NCI-H2081 treated with DMSO at 0.1 percent for 48 hours (cell line): ENCODE results near the gene MINDY1.

Experiments used
- DNase-seq: peaks from one replicate; lab custom pipeline; 2025; lab: John Stamatoyannopoulos, UW

MINDY1 gene

DNA sequence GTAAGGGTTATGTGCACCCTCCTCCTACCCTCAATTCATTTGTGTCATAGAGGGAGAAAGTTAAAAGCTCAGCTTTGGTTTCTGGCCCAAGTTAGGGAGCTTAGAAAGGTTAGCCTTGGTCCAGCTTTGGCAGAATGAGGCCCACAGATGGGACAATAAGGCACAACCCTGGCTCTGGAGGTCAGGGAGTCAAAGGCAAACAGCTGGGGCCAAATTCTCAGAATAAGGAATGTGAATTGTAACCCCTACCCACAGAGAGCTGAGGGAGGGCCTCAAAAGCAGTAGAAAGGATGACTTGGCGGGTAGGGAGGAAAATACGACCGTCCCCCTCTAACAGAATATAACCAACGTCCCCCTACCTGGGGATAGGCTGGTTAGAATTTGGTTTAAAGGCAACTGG, 41.1 kb downstream of the MINDY1 start:
- DNase-seq, result no peak

GRCh38 chr1:150964164-150964489, 42.6 kb downstream of the MINDY1 start:
- DNase-seq, result no peak

- DNase-seq, result no peak
These were observed 43.2 kb downstream of the MINDY1 start for GRCh38 chr1:150963321-150964163.

DNA sequence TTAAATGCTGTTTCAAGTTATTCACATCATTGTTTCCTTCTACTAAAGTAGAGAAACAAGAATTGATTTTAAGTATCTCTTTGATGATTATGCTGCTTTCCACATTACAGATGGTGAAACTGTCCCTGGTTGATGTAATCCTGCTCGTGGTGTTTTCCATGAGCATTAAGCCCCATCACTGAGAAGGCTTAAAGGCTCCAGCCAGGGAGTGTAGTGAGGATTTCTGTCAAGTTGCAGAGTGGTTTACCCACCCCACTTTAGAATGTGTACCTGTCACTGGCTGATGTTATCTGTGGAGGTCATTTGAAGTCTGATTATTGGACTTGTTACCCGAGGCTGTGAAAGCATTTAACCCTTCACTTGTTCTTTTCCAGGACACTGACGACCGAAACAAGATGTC, 44.9 kb downstream of the MINDY1 start:
- DNase-seq, result no peak

GRCh38 chr1:150960646-150961045, 46.1 kb downstream of the MINDY1 start:
- no peak for DNase-seq

- no peak for DNase-seq
These were observed 49.0 kb downstream of the MINDY1 start for GRCh38 chr1:150957666-150958065.

DNA sequence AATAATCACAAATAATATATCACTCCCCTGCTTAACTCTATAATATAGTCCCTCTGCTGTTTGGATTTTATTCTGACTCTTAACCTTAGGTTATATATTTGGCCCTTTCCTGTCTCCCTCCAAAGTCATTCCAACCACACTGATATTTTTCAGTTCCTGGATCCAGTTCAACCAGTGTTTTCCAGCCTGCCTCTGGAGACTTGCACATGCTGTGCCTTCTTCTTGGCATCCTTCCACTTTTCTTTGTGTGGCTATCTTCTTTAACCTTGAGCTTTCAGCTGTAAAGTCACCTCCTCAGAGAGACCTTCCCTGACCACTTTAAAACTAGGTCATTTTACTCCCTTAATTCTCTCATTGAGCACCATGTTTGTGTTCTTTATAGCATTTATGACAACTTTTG, 51.4 kb downstream of the MINDY1 start:
- no peak for DNase-seq

DNA sequence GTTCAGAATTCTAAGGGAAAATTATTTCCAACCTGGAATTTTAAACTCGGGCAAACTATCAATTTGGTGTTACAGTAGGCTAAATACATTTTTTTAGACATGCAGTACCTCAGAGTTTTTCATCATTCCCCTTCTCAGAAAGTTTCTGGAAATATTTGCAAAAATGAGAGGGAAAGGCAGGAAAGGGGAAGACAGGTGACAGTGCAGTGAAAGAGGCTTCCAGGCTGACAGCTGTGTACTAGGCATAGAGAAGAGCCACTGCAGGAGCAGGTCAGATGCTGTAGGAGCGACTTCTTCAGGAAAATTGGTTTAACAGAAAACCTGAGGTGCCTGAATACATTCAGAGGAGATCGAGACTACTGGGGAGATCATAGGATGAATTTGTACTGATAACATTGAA, 52.0 kb downstream of the MINDY1 start:
- DNase-seq, result no peak
